ENCODE data around the gene ADGB.
A peak's percentile ranks its signal among the peaks of the same experiment; 100 is the strongest.
"Not testable (repeated sequence)": the region's sequence is repeated elsewhere in the genome, so short reads cannot be mapped to it uniquely, and the experiment has no call there.

Gene ADGB

DNA sequence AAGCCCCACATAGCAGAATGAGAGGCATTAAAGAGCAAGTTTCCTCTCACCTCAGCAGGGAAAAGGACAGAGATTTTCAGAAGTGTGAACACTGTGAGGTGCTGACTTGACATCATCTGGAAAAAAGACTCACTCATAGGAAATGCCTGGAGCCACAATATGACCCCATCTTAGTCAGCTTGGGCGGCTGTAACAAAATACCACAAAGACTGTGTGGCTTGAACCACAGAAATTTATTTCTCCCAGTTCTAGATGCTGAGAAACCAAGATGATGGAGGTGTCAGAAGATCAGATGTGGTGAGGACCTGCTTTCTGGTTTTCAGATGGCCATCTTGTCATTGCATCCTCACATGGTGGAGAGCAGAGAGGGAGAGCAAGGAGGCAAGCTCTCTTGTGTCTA is 253.1 kb downstream of the ADGB start:
- TF ChIP-seq, protein P1, sequence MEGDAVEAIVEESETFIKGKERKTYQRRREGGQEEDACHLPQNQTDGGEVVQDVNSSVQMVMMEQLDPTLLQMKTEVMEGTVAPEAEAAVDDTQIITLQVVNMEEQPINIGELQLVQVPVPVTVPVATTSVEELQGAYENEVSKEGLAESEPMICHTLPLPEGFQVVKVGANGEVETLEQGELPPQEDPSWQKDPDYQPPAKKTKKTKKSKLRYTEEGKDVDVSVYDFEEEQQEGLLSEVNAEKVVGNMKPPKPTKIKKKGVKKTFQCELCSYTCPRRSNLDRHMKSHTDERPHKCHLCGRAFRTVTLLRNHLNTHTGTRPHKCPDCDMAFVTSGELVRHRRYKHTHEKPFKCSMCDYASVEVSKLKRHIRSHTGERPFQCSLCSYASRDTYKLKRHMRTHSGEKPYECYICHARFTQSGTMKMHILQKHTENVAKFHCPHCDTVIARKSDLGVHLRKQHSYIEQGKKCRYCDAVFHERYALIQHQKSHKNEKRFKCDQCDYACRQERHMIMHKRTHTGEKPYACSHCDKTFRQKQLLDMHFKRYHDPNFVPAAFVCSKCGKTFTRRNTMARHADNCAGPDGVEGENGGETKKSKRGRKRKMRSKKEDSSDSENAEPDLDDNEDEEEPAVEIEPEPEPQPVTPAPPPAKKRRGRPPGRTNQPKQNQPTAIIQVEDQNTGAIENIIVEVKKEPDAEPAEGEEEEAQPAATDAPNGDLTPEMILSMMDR (conservative IDR thresholded peaks at IDR 0.05) = no peak

DNA sequence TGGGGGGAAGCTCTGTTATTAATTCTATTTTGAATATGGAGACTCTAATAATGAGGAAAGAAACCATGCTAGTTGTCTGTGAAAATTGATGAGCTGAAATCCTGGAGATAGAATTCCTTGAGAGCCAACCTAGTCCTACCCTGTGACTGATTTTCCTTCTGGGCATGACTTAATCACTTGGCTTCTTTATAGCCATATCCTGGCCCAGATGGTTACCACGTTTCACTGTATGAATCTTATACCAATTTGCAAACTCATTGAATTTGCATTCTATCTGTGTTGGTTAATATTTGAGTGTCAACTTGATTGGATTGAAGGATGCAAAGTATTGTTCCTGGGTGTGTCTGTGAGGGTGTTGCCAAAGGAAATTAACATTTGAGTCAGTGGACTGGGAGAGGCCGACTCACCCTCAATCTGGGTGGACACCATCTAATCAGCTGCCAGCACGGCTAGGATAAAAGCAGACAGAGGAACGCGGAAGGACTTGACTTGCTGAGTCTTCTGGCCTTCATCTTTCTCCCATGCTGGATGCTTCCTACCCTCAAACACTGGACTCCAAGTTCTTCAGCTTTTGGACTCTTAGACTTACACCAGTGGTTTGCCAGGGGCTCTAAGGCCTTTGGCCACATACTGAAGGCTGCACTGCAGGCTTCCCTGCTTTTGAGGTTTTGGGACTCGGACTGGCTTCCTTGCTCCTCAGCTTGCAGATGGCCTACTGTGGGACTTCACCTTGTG is 255.9 kb downstream of the ADGB start:
- H3K27ac ChIP-seq = not testable (repeated sequence)

More for the DNA sequence above, 253.1 kb downstream of the ADGB start:
- no peak overlapping the region for H3K27ac ChIP-seq

DNA sequence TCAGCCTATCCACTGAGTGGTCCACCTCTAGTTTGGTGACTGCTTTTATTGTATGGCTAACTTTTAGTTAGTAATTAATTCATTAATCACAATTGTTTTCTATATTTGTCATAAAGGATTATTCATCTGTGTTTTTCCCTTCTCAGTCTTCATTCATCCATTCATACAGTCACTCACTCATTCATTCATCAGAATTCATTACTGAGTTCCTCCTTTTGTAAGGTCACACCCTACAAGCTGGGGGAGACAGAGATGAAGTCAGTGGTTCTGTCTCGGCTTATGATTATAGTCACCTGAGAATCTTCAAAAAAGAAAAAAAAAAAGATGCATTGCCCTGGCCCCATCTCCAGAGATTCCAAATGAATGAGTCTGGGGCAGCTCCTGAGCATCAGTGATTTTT is 257.1 kb downstream of the ADGB start:
- H3K27ac ChIP-seq = no peak overlapping the region
- TF ChIP-seq, protein P1 (conservative IDR thresholded peaks at IDR 0.05) = no peak

DNA sequence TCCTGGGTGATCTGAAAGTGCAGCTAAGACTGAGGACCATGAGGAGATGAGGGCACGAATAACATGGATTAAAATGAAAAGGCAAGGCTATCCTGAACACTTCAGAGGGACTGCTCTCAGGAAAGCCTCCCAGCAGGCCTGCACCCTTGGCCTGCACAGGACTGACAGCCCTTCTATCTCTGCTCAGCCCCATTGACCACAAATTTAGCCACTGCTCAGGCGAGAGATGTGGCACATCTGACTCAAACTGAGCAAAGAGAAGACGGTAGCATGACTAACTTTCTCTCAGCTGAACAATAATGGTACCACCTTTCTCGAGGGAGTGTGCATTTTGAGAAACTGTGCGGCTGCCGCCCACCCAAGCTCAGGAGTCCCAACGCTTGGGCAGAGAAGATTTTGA is 257.5 kb downstream of the ADGB start:
- TF ChIP-seq, protein P1 (conservative IDR thresholded peaks at IDR 0.05) = no peak
- no peak overlapping the region for H3K27ac ChIP-seq

DNA sequence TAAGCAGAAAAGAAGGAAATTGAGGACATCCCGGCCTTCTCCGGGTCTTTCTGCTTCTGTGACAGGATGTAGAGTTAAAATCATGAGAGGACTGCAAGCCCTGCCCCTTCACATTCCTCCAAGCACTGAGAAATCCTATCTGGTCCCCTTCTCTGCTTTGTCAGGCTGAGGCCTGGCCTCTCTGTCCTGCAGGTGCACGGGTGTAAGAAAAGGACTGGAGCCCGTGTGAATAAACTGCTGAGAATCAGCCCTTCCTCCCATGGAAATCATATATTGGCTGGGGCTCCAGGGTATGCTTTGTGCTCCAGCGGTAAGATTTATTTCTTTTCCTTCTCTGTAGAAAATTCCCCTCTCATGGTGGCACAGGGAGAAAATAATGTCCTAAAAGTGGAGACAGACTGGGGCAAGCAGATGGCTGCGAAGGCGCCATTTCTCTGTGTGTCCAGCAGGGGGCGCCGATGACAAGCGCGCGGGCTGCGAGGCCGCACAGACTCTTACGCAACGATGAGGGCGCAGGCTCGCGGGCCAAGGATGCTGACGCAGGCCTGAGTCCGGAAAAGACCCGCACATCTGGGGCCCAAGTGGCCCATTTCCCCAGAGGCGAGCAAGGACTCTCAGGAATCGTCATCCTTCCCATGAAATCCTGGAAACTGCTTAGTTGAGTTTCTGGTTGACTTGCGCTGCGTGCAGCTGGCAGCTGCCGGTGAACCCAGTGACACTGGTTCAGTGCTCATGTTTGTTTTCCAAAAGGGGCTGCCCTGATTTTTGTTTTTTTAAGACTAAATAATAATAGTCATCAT is 258.6 kb downstream of the ADGB start:
- peak overlapping the region; percentile 78 for H3K27ac ChIP-seq
- TF ChIP-seq, protein P1 (conservative IDR thresholded peaks at IDR 0.05) = peak; percentile 98

DNA sequence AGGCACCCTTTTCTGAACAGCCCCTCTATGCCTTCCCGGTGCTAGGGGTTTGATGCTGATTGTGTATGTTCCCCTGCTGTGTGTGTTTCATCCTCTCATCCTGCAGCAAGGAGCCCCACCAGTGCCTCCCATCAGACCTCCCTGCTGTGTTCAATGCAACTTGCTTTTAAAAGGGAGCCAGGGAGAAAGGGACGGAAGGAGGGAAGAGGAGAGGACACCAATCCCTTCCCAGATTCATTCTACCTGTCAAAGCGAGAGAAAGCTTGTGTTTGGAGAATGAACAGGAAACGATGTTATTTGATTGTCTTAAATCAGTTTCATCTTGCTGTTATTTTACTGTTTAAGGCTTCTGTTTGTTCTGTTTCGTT is 259.2 kb downstream of the ADGB start:
- TF ChIP-seq, protein P1 (conservative IDR thresholded peaks at IDR 0.05) = no peak
- H3K27ac ChIP-seq = peak overlapping the region; percentile 78

DNA sequence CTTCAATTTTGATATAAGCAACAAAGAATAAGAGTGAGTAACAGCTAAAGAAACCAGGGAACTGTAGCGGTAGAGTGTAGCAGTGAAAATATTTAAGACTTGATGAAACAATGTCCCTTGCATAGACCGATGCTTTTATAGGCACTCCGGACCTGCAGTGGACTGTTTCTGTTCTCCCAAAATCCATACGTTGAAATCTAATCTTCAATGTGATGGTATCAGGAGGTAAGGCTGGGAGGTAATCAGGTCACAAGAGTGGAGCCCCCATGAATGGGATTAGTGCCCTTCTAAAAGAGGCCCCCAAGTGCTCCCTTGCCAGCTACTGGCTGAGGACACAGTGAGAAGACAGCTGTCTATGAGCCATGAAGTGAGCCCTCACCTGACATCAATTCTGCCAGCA is 260.4 kb downstream of the ADGB start:
- TF ChIP-seq, protein P1 (conservative IDR thresholded peaks at IDR 0.05) = no peak
- H3K27ac ChIP-seq = no peak overlapping the region

Data from VCaP (cell line).